Measurements from ENCODE around the gene CDCP2. TPM values are rescaled to one million over a fixed set of nuclear protein-coding genes. Genes with fewer than 3 reads are reported as not detected.
"Not testable (repeated sequence)": the region's sequence is repeated elsewhere in the genome, so short reads cannot be mapped to it uniquely, and the experiment has no call there.

Gene CDCP2
- total RNA-seq, 2 experiments from 2014 or later: 0.11 to 0.20 TPM

- Mint-ChIP-seq H3K9me3 (no peaks in the 10 kb centered on the region), H3K4me1 (peaks cover 14% of the 10 kb centered on the region), H3K27me3 (no peaks in the 10 kb centered on the region), H3K36me3 (peaks cover 7% of the 10 kb centered on the region), H3K4me3 (no peak overlapping the region), H3K27ac (no peak overlapping the region)
- DNase-seq (no peak), ATAC-seq (ENCODE audit: low read depth) (no peak)
- POLR2A ChIA-PET: no interaction called here
These were observed 24.0 kb upstream of the CDCP2 start for GRCh38 chr1:54176621-54177327.

DNA sequence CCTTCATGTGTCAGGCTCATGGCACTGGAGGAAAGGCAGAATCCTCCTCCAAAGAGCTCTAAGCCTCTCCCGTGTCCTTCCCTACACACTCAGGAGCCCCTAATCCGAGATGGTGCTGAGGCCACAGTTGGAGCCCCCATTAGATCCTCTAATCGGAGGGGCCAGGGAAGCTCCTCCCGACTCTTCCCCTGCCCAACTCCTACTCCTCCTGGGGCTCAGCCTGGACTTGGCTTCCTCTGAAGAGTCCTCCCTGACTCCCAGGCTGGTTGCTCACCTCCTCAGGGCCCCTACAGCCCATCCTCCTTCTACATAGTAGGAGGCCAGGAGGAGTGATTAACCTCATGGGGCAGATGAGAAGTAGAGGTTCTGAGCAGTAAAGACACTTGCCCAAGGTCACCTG lies 21.3 kb upstream of the CDCP2 start:
- Mint-ChIP-seq H3K27ac (peak overlapping the region; percentile 65), H3K27me3 (no peaks in the 10 kb centered on the region), H3K4me1 (peaks cover 18% of the 10 kb centered on the region), H3K4me3 (no peak overlapping the region), H3K9me3 (no peaks in the 10 kb centered on the region), H3K36me3 (peaks cover 5% of the 10 kb centered on the region)
- ATAC-seq (ENCODE audit: low read depth) (no peak), DNase-seq (no peak)
- POLR2A ChIA-PET: interaction anchor here (1.4 kb wide), 1 partner anchor 26 kb away, joined by 3 read pairs; the partner anchor contains the start of genes CYB5RL and MRPL37

DNA sequence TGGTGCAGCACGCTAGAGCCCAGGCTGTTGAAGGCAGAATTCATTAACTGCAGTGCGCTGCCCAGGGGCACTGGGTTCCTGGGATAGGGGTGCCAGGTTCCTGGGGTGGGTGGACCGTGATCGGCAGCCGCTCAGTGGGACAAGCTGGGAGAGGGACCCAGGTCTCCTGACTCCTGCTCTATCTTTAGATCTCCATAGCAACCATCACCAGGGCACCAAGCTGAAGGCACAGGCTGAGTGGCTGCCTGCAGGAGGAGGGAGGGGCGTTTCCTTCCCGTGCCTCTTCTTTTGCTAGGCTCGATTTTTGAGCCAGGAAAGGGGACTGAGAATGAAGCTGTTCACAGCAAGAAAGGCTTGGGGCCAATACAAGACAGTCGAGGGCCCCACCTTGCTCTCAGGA lies 20.9 kb upstream of the CDCP2 start:
- peaks cover 5% of the 10 kb centered on the region for H3K36me3 Mint-ChIP-seq
- POLR2A ChIA-PET: interaction anchor here (0.5 to 1.4 kb wide), 2 partner anchors 9 to 26 kb away, joined by 3 read pairs; partner anchors contain the start of genes CYB5RL and MRPL37
- H3K4me3 Mint-ChIP-seq: no peak overlapping the region
- peaks cover 18% of the 10 kb centered on the region for H3K4me1 Mint-ChIP-seq
- no peak overlapping the region for H3K27ac Mint-ChIP-seq
- H3K27me3 Mint-ChIP-seq: no peaks in the 10 kb centered on the region
- no peaks in the 10 kb centered on the region for H3K9me3 Mint-ChIP-seq
- DNase-seq (no peak), ATAC-seq (ENCODE audit: low read depth) (peak; percentile 76)

GRCh38 chr1:54172614-54173599 lies 20.1 kb upstream of the CDCP2 start:
- H3K4me1 Mint-ChIP-seq: peaks cover 18% of the 10 kb centered on the region
- H3K36me3 Mint-ChIP-seq: peaks cover 3% of the 10 kb centered on the region
- ATAC-seq (ENCODE audit: low read depth) (no peak), DNase-seq (no peak)
- H3K27ac Mint-ChIP-seq: no peak overlapping the region
- POLR2A ChIA-PET: interaction anchor here (0.5 to 1.4 kb wide), 2 partner anchors 10 to 27 kb away, joined by 3 read pairs; partner anchors contain the start of genes CYB5RL and MRPL37
- H3K4me3 Mint-ChIP-seq: no peak overlapping the region
- H3K9me3 Mint-ChIP-seq: no peaks in the 10 kb centered on the region
- no peaks in the 10 kb centered on the region for H3K27me3 Mint-ChIP-seq

GRCh38 chr1:54171606-54172005 lies 18.8 kb upstream of the CDCP2 start:
- Mint-ChIP-seq H3K27me3 (no peaks in the 10 kb centered on the region), H3K27ac (no peak overlapping the region), H3K9me3 (no peaks in the 10 kb centered on the region), H3K4me3 (no peak overlapping the region), H3K4me1 (peaks cover 18% of the 10 kb centered on the region), H3K36me3 (peaks cover 3% of the 10 kb centered on the region)
- no peak for ATAC-seq (ENCODE audit: low read depth)
- POLR2A ChIA-PET: no interaction called here
- no peak for DNase-seq

DNA sequence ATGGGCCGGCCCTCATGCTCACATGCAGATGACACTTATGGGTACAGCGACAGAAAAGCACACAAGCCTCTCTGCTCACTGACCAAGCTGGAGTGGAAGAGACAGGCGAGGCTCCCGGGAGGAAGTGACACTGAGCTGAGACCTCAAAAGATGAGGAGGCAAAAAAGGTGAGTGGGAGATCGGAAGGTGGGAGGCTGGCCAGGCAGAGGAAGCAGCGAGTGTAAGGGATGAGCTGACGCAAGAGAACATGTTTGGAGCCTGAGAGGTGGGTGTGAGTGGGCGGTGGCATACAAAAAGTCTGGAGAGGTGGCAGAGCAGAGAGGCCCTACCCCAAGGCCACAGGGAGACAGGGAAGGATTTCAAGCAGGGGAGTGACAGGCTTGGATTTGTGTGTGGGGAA lies 18.2 kb upstream of the CDCP2 start:
- Mint-ChIP-seq H3K9me3 (no peaks in the 10 kb centered on the region), H3K4me1 (peaks cover 18% of the 10 kb centered on the region), H3K27me3 (no peaks in the 10 kb centered on the region), H3K27ac (no peak overlapping the region), H3K36me3 (peaks cover 3% of the 10 kb centered on the region), H3K4me3 (no peak overlapping the region)
- ATAC-seq (ENCODE audit: low read depth) (no peak), DNase-seq (no peak)
- POLR2A ChIA-PET: no interaction called here

- no peaks in the 10 kb centered on the region for H3K27me3 Mint-ChIP-seq
- no peak for DNase-seq
- POLR2A ChIA-PET: no interaction called here
- peaks cover 16% of the 10 kb centered on the region for H3K4me1 Mint-ChIP-seq
- no peaks in the 10 kb centered on the region for H3K9me3 Mint-ChIP-seq
- H3K36me3 Mint-ChIP-seq: peaks cover 3% of the 10 kb centered on the region
- no peak overlapping the region for H3K27ac Mint-ChIP-seq
- no peak overlapping the region for H3K4me3 Mint-ChIP-seq
- ATAC-seq (ENCODE audit: low read depth): no peak
These were observed 16.3 kb upstream of the CDCP2 start for GRCh38 chr1:54169068-54169467.

DNA sequence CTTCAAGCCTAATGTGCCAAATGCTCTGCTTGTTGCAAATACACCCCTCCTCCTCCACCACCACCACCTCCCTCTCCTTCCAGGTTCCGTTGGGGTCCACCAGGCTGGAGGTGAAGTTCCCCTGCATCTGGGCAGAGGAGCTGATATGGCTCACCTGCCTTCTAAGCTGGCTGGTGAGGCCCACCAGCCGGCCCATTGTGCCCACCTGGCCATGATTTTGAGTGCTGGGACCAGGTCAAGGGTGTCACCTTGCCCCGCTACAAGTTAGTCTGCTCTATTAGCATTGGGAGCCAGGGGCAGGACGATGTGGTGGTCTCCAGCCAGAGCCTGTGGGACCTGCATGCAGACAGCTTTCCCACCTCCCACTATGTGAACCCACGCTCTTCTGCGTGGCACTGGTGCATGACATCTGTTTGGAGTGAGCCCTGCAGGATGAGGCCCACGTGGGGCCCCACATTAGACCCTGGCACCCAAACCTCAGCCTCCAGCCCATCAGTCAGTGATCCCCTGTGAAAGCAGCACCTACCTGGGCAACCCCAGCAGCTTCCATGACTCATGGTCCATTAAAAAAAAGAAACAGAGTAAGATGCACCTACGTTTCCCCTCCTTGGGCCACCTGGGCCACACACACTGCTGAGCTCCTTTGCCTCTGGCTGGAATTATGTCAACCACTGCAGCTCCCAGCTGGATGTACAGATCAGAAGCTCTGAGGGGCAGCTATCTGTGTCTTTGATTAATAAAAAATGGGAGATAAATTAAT lies 15.6 kb upstream of the CDCP2 start:
- Mint-ChIP-seq H3K4me3 (no peak overlapping the region), H3K36me3 (peaks cover 3% of the 10 kb centered on the region), H3K27ac (no peak overlapping the region), H3K4me1 (peaks cover 10% of the 10 kb centered on the region), H3K9me3 (no peaks in the 10 kb centered on the region), H3K27me3 (no peaks in the 10 kb centered on the region)
- POLR2A ChIA-PET: no interaction called here
- DNase-seq (no peak), ATAC-seq (ENCODE audit: low read depth) (no peak)

DNA sequence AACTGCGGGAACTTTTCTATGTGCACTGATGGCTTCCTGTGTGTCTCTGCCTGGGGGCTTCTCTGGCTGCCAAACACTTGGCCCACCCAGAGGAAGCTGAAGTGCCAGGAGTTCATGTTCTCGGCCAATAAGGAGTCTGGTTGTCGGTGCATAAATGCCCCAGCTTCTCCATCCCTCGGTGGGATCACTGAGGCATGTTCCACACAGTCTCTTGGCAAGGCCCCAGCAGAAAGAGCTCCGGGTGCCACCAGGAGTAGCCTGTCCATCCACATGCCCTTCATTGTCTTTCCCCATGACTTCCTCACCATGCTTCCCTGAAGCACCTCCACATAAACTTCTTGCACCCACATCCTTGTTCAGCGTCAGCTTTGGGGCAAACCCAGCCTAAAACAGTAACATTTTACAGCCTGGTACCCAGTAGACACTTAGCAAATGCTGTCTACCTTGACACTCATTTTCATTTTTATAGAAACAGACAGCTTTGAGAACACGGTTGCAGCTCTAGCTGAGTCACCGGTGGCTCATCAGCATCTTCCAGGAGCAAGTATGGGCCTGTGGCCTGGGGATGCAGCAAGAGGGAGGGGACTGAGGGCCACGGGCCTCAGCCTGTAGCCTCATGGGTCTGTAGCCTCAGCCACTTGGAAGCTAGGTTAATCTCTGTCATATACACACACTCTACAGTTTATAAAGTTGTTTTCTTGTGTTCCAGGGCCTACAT lies 14.8 kb upstream of the CDCP2 start:
- POLR2A ChIA-PET: no interaction called here
- DNase-seq (no peak), ATAC-seq (ENCODE audit: low read depth) (no peak)
- Mint-ChIP-seq H3K27ac (no peak overlapping the region), H3K4me1 (peaks cover 5% of the 10 kb centered on the region), H3K9me3 (no peaks in the 10 kb centered on the region), H3K27me3 (no peaks in the 10 kb centered on the region), H3K36me3 (peaks cover 3% of the 10 kb centered on the region), H3K4me3 (no peak overlapping the region)

DNA sequence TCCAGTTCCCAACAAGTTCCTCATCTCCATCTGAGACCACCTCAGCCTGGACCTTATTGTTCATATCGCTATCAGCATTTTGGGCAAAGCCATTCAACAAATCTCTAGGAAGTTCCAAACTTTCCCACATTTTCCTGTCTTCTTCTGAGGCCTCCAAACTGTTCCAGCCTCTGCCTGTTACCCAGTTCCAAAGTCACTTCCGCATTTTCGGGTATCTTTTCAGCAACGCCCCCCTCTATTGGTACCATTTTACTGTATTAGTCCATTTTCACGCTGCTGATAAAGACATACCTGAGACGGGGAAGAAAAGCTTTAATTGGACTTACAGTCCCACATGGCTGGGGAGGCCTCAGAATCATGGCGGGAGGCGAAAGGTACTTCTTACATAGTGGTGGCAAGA lies 13.6 kb upstream of the CDCP2 start:
- ATAC-seq (ENCODE audit: low read depth); H3K27me3 Mint-ChIP-seq; DNase-seq; H3K36me3 Mint-ChIP-seq; H3K9me3 Mint-ChIP-seq; POLR2A ChIA-PET; H3K4me3 Mint-ChIP-seq; H3K27ac Mint-ChIP-seq; H3K4me1 Mint-ChIP-seq: not testable (repeated sequence)

- H3K27me3 Mint-ChIP-seq: no peaks in the 10 kb centered on the region
- H3K9me3 Mint-ChIP-seq: no peaks in the 10 kb centered on the region
- no peaks in the 10 kb centered on the region for H3K4me1 Mint-ChIP-seq
- no peak overlapping the region for H3K4me3 Mint-ChIP-seq
- ATAC-seq (ENCODE audit: low read depth) (no peak), DNase-seq (no peak)
- no peak overlapping the region for H3K27ac Mint-ChIP-seq
- no peaks in the 10 kb centered on the region for H3K36me3 Mint-ChIP-seq
- POLR2A ChIA-PET: no interaction called here
These were observed 12.3 kb upstream of the CDCP2 start for GRCh38 chr1:54165146-54165545.

GRCh38 chr1:54163573-54163972 lies 10.8 kb upstream of the CDCP2 start:
- DNase-seq (no peak), ATAC-seq (ENCODE audit: low read depth) (no peak)
- Mint-ChIP-seq H3K27me3 (no peaks in the 10 kb centered on the region), H3K4me1 (no peaks in the 10 kb centered on the region), H3K4me3 (no peak overlapping the region), H3K36me3 (no peaks in the 10 kb centered on the region), H3K9me3 (no peaks in the 10 kb centered on the region), H3K27ac (no peak overlapping the region)
- POLR2A ChIA-PET: no interaction called here

DNA sequence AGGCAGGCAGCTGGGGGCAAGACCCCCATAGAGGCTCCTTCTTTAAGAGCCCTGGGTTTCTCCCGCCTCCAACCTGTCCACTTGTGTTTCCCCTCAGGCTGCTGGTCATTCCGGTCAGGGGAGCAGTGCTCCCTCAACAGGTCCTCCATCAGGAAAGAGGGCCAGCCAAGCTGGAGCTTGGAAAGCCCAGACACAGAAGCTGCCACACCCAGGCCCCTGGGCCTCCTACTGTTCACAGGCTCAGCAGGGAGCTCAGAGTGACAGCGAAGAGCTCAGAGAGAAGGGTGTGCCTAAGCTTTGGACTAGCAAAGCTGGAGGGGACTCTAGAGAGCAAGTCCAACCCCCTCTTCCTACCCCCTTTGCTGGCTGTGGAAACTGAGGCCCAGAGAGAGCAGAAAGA lies 10.3 kb upstream of the CDCP2 start:
- H3K27ac Mint-ChIP-seq: no peak overlapping the region
- ATAC-seq (ENCODE audit: low read depth) (no peak), DNase-seq (no peak)
- no peak overlapping the region for H3K4me3 Mint-ChIP-seq
- POLR2A ChIA-PET: no interaction called here
- no peaks in the 10 kb centered on the region for H3K27me3 Mint-ChIP-seq
- no peaks in the 10 kb centered on the region for H3K36me3 Mint-ChIP-seq
- H3K4me1 Mint-ChIP-seq: no peaks in the 10 kb centered on the region
- no peaks in the 10 kb centered on the region for H3K9me3 Mint-ChIP-seq

Data from activated naive CD8-positive, alpha-beta T cell treated with anti-CD3 and anti-CD28 coated beads, Interleukin-2, amount 10 ng/mL, durations not matched to agents 7 days and 5 days (primary cell).